Spleen (tissue), 7 donors: ENCODE results near the gene MYO18B.

Experiments used
- POLR2A ChIP-seq, 3 donors: fragments of 450-650 bp; IDR thresholded peaks; one replicate each; pipeline ENCODE4 v1.5.1; 2017; ENCODE audit warnings: antibody characterized with exemption in 3 of 3, mild to moderate bottlenecking in 1 of 3
- POLR2AphosphoS5 ChIP-seq, 3 donors: sonication (generic); formaldehyde crosslinking; IDR thresholded peaks; one replicate each; pipeline ENCODE4 v1.5.1; 2017; ENCODE audit warnings: antibody characterized with exemption in 3 of 3
- TF ChIP-seq, protein P1 (sequence below), 11 experiments: fragments of 200-600 bp in 7 of 11; fragments of 450-650 bp in 4 of 11; sonication (generic) in 4 of 11; IDR thresholded peaks in 8 of 11; conservative IDR thresholded peaks in 3 of 11; 1 replicate in 7 of 11; 2 replicates in 4 of 11; pipeline versions ENCODE4 v1.4.0 to v1.8.0; 2016 to 2021; ENCODE audit warnings: antibody characterized with exemption in 11 of 11, inconsistent platforms in 4 of 11, mild to moderate bottlenecking in 1 of 11
- donor health status: DM: no; HTN: no; CAD: no; lungs with moderate emphysema.
- donor health status: DM: no; HTN: no; CAD: no.
- donor health status: DM: no; HTN: no; CAD: no.

DNA sequence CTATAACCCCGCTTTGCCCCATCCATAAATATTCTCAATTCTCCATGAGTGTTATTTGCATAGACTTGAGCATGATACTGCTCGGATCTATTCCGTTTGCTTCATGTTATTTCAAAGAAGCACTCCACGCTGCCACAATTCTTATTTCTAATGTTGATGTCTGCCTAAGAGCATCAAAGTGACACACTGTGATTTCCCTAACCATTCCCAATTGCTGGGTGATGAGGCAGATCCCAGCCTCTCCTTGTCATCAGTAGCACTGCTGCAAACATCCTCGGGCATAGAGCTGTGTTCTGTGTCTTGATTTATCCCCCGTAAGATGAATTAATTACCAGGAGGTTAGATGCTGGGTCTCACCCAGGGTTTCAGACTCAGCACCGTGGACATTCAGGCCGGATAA is 249.0 kb downstream of the MYO18B start:
- TF ChIP-seq POLR2AphosphoS5 (IDR thresholded peaks at IDR 0.05) (no peak), POLR2A (IDR thresholded peaks at IDR 0.05) (no peak)
- TF ChIP-seq, protein P1, sequence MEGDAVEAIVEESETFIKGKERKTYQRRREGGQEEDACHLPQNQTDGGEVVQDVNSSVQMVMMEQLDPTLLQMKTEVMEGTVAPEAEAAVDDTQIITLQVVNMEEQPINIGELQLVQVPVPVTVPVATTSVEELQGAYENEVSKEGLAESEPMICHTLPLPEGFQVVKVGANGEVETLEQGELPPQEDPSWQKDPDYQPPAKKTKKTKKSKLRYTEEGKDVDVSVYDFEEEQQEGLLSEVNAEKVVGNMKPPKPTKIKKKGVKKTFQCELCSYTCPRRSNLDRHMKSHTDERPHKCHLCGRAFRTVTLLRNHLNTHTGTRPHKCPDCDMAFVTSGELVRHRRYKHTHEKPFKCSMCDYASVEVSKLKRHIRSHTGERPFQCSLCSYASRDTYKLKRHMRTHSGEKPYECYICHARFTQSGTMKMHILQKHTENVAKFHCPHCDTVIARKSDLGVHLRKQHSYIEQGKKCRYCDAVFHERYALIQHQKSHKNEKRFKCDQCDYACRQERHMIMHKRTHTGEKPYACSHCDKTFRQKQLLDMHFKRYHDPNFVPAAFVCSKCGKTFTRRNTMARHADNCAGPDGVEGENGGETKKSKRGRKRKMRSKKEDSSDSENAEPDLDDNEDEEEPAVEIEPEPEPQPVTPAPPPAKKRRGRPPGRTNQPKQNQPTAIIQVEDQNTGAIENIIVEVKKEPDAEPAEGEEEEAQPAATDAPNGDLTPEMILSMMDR (IDR thresholded peaks at IDR 0.05 in 8 of 11, conservative IDR thresholded peaks at IDR 0.05 in 3 of 11), result no peak
